LNCAP (cell line): ENCODE data around the gene VPS35L.

Experiments
- CTCF ChIP-seq: fragments of 450-650 bp; IDR thresholded peaks from 2 replicates; pipeline ENCODE4 v1.5.1; 2017; ENCODE audit warnings: mild to moderate bottlenecking

The VPS35L gene

GRCh38 chr16:19712418-19713058, 157.0 kb downstream of the VPS35L start:
- TF ChIP-seq CTCF = no peak

GRCh38 chr16:19713697-19714096, 158.2 kb downstream of the VPS35L start:
- TF ChIP-seq CTCF = no peak

- TF ChIP-seq CTCF = no peak
These were observed 160.1 kb downstream of the VPS35L start for GRCh38 chr16:19715566-19715965.

- TF ChIP-seq CTCF = no peak
These were observed 160.7 kb downstream of the VPS35L start for GRCh38 chr16:19716183-19716582.

- no peak for TF ChIP-seq CTCF
These were observed 161.8 kb downstream of the VPS35L start for GRCh38 chr16:19717314-19717713.

GRCh38 chr16:19717741-19718623, 162.5 kb downstream of the VPS35L start, which contains the start of the genes IQCK and KNOP1:
TSS of gene IQCK (plus strand) at chr16:19718271. CDS start at chr16:19718307, 36 bp downstream.
TSS of gene KNOP1 (minus strand) at chr16:19718227. CDS start at chr16:19715035, 3,192 bp downstream.
- TF ChIP-seq CTCF = no peak

GRCh38 chr16:19718624-19718965, 163.1 kb downstream of the VPS35L start:
- no peak for TF ChIP-seq CTCF
